Choroid plexus epithelial cell (primary cell): Measurements from ENCODE around the gene TMEM86B.

Experiments
- DNase-seq: peaks from one replicate; pipeline ENCODE4 v3.0.0-alpha.2; 2010; ENCODE audit warnings: low read depth
- H3K4me3 ChIP-seq: 2 replicates; pipeline ENCODE4 v1.5.1; 2011; ENCODE audit warnings: low read depth, mild to moderate bottlenecking, control low read depth, low read length, moderate library complexity
- CTCF ChIP-seq: conservative IDR thresholded peaks from 2 replicates; pipeline ENCODE4 v1.5.1; 2011; ENCODE audit warnings: low read depth, mild to moderate bottlenecking, control low read depth, inconsistent platforms, low read length, moderate library complexity

TMEM86B gene

DNA sequence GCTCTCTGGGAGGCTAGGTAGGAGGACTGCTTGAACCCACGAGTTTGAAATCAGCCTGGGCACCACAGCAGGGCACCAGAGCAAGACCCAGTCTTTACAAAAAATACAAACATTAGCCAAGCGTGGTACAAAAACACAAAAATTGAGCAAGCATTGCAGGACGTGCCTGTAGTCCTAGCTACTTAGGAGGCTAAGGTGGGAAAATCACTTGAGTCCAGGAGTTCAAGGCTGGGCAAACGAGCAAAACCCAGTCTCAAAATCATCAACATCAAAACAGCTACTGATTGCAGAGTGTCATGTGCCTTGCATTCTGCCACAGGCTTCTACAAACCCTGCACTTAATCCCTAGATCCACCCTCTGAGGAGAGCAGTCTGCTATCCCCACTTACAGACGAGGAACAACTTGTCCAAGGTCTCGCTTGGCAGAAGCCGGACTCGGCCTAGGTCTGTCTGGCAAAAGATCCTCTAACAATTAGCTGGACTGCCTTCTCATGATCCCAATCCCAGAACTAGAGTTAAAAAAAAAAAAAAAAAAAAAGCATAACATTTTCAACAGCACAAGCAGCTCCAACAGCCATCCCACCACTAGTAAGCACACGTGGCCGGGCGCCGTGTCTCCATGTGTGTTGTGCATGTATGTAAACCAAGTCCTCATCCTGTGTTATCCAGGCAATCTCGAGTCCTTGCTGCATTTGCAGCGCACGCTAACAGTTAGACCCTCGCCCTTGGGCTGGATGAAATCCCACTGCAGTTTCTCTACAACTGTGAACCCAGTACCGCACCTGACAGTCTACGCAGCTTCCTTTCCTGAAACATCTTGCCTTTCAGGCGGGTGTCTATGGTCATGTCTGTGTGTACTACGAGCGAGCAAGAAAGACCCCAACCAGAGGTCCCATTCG, 28.2 kb upstream of the TMEM86B start:
- TF ChIP-seq CTCF: no peak
- peak overlapping the region; percentile 95 for H3K4me3 ChIP-seq
- peak; percentile 13 for DNase-seq

DNA sequence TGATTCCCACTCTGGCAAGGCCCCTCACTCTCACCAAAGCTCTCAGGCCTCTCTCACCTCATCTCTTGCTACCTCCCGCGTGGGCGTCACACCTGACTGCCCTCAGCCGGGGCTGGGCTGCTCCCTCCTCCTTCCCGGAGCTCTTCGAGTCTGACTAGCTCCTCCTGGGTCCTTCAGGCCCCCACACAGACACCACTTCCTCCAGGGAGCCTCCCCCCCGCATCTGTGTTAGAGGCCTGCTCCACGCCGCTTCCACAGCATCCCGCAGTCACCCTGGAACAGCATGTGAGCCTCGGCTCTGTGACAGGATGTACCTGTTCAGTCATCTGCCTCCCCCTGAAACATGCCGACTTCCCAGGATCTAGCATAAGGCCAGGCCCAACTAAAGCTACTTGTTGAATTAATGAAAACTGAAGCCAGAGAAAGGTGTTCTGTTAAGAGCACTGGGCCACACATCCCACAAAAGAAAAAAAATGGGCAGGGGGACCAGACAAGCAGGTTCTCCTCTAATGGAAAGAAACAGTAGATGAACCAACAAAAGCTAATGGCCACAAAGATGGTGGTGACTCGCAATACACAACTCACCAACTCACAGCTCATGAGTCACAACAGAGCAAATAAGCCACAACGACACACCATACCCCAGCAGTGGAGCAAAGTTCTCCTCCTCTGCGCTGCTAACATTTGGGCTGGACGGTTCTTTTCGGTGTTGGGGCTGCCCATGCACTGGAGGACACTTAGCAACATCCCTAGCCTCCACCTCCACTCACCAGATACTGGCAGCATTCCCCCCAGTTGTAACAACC, 27.3 kb upstream of the TMEM86B start:
- TF ChIP-seq CTCF: no peak
- H3K4me3 ChIP-seq: peak overlapping the region; percentile 8
- no peak for DNase-seq

DNA sequence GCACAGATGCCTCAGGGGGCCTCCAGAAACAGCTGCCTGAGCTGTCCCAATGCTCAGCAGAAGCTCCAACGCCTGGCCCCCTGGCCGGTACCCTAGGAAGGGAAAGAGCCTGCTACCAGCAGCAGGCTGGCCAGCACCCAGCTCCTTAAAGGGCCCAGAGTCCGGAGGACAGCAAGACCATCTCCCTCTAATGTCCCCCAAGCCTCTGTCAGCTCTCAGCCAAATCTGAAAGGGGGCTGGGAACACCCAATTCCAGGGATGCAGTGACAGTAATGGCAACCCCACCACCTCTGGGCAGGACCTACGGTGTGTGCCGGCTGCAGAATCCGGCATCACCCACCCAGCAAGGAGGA, 26.0 kb upstream of the TMEM86B start:
- no peak for DNase-seq
- no peak for TF ChIP-seq CTCF
- H3K4me3 ChIP-seq: no peak overlapping the region

GRCh38 chr19:55253842-55254624, 25.5 kb upstream of the TMEM86B start:
- H3K4me3 ChIP-seq: no peak overlapping the region
- DNase-seq: no peak
- no peak for TF ChIP-seq CTCF

DNA sequence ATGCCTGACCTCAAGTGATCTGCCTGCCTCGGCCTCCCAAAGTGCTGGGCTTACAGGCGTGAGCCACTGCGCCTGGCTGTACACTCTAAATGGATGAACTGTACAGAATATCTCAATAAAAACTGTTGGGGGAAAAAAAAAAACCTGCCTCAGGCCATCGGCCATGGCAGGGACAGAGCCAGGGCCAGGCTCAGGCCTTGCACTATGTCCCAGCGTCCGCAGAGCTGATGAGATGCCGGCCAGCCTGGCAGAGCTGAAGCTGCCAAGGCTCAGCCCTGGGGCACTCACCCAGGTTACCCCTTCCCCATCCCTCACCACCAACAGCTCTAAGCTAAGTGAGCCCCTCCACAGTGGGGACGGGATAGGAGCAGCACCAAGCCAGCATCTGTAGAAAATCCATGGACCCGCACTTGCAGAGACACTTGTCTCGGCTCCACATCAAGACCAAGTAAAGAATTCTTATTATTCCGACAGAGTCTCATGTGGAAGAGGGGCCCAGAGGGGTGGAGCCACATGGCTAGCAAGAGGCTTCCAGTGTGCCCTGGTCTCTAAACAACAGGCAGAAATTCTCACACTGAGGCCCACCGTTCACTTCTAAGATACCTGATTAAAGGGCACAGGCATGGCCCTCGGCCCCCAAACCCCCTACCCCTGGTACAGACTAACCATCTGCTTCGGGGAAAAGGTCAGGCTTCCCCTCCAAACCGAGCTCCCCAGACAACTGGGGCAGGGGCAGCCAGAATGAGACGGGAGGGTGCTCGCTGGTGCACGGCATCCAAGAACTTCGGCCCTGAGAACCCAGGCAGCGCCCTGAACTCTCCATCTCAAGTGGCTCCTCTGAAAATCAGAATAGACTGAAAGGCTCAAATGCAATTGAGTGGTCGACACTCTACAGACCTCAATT, 24.4 kb upstream of the TMEM86B start:
- no peak overlapping the region for H3K4me3 ChIP-seq
- no peak for TF ChIP-seq CTCF
- no peak for DNase-seq
